ENCODE measurements around the gene SNX21.

SNX21 gene

DNA sequence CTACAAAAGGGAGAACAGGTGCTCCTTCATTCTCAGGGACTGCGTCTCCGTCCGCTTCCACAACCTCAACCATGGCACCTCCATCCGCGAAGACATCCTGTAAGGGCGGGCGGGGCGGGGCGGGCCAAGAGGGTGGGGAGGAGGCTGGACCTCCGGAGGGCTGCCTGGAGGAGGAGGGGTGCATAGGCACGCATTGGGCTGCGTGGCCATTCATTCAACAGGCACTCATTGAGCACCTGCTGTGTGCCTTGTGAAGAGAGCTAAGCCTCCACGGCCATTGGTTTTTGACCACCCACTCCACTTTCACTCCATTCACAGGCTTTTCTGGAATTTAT is 24.2 kb downstream of the SNX21 start:
- no peak for TF ChIP-seq CTCF (IDR thresholded peaks at IDR 0.05)

GRCh38 chr20:45859916-45860315 is 26.3 kb downstream of the SNX21 start:
- no peak for TF ChIP-seq CTCF (IDR thresholded peaks at IDR 0.05)

DNA sequence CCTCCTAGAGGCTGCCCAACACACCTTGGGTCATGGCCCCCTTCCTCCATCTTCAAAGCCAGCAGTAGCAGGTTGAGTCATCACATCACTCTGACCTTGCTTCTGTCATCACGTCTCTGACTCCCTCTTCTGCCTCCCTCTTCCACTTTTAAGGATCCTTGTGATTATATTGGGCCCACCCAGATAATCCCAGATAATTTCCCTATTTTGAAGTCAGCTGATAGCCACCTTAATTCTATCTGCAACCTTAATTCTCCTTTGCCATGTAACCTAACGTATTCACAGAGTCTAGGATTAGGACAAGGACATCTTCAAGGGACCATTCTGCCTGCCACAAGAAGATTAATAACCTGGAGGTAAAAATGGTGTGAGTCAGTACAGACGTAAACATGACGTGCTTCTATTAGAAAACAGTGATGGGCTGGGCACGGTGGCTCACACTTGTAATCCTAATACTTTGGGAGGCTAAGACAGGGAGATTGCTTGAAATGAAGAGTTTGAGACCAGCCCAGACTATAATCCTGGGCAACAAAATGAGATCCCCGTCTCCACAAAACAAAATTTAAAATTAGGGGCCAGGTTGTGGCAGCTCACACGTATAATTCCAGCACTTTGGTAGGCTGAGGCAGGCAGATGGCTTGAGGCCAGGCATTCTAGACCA is 27.1 kb downstream of the SNX21 start:
- no peak for TF ChIP-seq CTCF (IDR thresholded peaks at IDR 0.05)

- TF ChIP-seq CTCF (IDR thresholded peaks at IDR 0.05): no peak
Measured at GRCh38 chr20:45861221-45862075, 27.8 kb downstream of the SNX21 start.

DNA sequence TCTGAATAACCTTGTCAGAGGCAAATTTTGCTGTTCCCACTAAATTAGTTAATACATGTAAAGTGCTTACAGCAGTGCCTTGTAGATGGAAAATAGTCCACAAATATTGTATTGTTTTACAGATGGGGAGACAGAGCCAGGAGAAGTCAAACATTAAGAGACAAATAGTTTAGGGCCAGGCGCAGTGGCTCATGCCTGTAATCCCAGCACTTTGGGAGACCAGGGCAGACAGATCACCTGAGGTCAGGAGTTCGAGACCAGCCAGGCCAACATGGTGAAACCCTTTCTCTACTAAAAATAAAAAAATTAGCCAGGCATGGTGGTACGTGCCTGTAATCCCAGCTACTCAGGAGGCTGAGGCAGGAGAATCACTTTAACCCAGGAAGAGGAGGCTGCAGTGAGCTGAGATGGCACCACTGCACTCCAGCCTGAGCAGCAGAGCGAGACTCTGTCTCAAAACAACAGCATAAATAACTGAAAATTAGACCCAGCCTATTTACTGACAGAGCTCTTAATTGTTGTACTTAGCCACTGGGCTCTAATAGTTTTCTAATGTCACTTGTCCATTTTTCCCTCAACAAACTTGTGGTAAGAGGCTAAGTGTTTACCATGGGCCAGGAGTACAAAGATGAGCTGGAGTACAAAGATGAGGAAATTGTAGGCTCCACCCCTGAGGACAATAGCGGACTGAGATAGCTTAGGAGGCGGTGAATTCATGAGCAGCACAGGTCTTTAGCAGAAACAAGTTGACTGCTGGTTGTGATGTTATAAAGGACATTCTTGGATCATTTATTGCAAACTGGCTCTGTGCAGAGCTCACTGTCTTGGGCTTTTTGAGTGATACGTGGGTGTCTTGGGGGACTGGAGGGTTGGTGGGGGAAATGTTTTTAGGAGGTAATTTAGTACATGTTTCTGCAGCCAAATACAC is 30.2 kb downstream of the SNX21 start:
- TF ChIP-seq CTCF (IDR thresholded peaks at IDR 0.05): no peak

DNA sequence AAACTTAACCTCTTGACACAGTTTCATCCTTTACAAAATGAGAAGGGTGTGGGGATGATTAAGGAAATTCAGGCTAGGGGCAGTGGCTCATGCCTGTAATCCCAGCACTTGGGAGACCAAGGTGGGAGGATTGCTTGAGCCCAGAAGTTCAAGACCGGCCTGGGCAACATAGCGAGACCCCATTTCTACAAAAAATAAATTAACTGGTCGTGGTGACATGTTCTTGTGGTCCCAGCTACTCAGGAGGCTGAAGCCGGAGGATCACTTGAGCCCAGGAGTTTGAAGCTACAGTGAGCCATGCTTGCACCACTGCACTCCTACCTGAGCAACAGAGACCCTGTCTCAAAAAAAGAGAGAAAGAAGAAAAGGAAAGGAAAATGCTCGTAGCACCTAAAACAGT is 32.9 kb downstream of the SNX21 start:
- no peak for TF ChIP-seq CTCF (IDR thresholded peaks at IDR 0.05)

DNA sequence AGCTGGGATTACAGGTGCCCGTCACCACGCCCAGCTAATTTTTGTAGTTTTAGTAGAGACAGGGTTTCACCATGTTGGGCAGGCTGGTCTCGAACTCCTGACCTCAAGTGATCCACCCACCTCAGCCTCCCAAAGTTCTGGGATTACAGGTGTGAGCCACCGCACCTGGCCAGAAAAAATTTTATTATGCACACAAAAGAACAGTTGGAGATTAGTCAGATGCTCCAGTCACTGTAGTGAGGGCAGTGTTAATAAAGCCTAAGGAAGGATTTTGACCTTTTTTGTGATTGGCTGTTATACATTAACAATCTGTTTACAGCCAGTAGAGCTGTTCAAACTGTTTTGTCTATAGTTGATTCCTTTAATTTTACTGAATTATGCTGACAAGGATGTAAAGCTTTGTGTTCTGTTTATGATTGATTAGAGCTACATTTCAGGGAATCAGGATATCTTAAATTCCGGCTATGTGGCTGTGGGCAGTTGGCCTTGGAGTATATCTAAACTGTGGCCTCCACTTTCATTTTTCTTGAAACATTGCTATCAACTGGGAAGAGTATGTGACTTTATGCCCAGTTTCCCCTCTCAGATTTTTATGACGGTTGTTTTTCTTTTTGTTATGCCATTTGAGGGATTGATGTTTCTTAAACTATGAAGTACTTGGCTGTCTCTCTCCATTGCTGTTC is 33.7 kb downstream of the SNX21 start:
- TF ChIP-seq CTCF (IDR thresholded peaks at IDR 0.05): no peak

Measured in LNCAP (cell line).